KMS-11 (cell line): Measurements from ENCODE around the gene PFKFB4.
"Not testable (repeated sequence)": the region's sequence is repeated elsewhere in the genome, so short reads cannot be mapped to it uniquely, and the experiment has no call there.

Source experiments
- H2AFZ ChIP-seq: fragments of 200-600 bp; sonication (generic); 2 replicates; pipeline ENCODE4 v1.6.1; 2016; ENCODE audit warnings: antibody characterized with exemption, mixed run types, low read depth
- H3K27ac ChIP-seq: fragments of 200-600 bp; sonication (generic); 2 replicates; pipeline ENCODE4 v1.6.1; 2016; ENCODE audit warnings: mild to moderate bottlenecking, mixed run types
- H3K27me3 ChIP-seq: fragments of 200-600 bp; sonication (generic); 2 replicates; pipeline ENCODE4 v1.6.1; 2017; ENCODE audit warnings: mild to moderate bottlenecking, low read depth, mixed run types, moderate library complexity; ENCODE audit not compliant: insufficient read depth
- H3K36me3 ChIP-seq: fragments of 200-600 bp; sonication (generic); 2 replicates; pipeline ENCODE4 v1.6.1; 2017; ENCODE audit warnings: mild to moderate bottlenecking, mixed run types; ENCODE audit not compliant: insufficient read depth
- H3K4me1 ChIP-seq: fragments of 200-600 bp; sonication (generic); 2 replicates; pipeline ENCODE4 v1.6.1; 2016; ENCODE audit warnings: mild to moderate bottlenecking, low read depth, mixed run types; ENCODE audit not compliant: poor library complexity, severe bottlenecking
- H3K4me2 ChIP-seq: fragments of 200-600 bp; sonication (generic); 2 replicates; pipeline ENCODE4 v1.7.0; 2016; ENCODE audit warnings: mild to moderate bottlenecking, mixed run types
- H3K4me3 ChIP-seq: fragments of 200-600 bp; sonication (generic); IDR thresholded peaks from 2 replicates; pipeline ENCODE4 v1.6.1; 2017; ENCODE audit warnings: low read depth, low read length, mixed read lengths; ENCODE audit not compliant: insufficient read depth
- H3K79me2 ChIP-seq: fragments of 200-600 bp; sonication (generic); 2 replicates; pipeline ENCODE4 v1.6.1; 2016; ENCODE audit warnings: low read depth, mixed run types; ENCODE audit not compliant: insufficient read depth
- H3K9ac ChIP-seq: fragments of 200-600 bp; sonication (generic); 2 replicates; pipeline ENCODE4 v1.6.1; 2016; ENCODE audit warnings: mild to moderate bottlenecking, mixed run types
- H4K20me1 ChIP-seq: fragments of 200-600 bp; sonication (generic); 2 replicates; pipeline ENCODE4 v1.6.1; 2016; ENCODE audit warnings: mild to moderate bottlenecking, mixed run types; ENCODE audit not compliant: insufficient read depth
- CTCF ChIP-seq: fragments of 200-600 bp; sonication (generic); conservative IDR thresholded peaks from 2 replicates; pipeline ENCODE4 v1.6.1; 2017; ENCODE audit warnings: low read depth, mild to moderate bottlenecking, antibody characterized with exemption, low read length, moderate library complexity, mixed read lengths

The PFKFB4 gene

GRCh38 chr3:48532271-48532976 is 24.2 kb downstream of the PFKFB4 start:
- no peaks in the 10 kb centered on the region for H3K79me2 ChIP-seq
- H3K9ac ChIP-seq = no peak overlapping the region
- H3K36me3 ChIP-seq = no peaks in the 10 kb centered on the region
- no peak overlapping the region for H3K4me2 ChIP-seq
- H4K20me1 ChIP-seq = no peaks in the 10 kb centered on the region
- no peak overlapping the region for H2AFZ ChIP-seq
- H3K4me3 ChIP-seq = no peak overlapping the region
- no peak for TF ChIP-seq CTCF
- H3K27me3 ChIP-seq = no peaks in the 10 kb centered on the region
- H3K27ac ChIP-seq = no peak overlapping the region
- no peaks in the 10 kb centered on the region for H3K4me1 ChIP-seq

DNA sequence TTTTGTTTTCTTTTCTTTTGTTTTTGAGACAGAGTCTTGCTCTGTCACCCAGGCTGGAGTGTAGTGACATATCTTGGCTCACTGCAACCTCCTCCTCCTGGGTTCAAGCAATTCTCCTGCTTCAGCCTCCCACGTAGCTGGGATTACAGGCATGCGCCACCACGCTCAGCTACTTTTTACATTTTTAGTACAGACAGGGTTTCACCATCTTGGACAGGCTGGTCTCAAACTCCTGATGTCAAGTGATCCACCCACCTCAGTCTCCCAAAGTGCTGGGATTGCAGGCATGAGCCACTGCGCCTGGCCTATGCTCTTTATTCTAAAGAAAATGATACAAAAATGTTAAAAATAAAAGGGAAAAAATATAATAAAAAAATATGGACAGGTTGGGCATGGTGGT is 25.9 kb downstream of the PFKFB4 start:
- H4K20me1 ChIP-seq, H3K27me3 ChIP-seq, H3K4me3 ChIP-seq, H3K4me2 ChIP-seq, H3K27ac ChIP-seq, H3K79me2 ChIP-seq, H3K4me1 ChIP-seq, H3K36me3 ChIP-seq, H2AFZ ChIP-seq, H3K9ac ChIP-seq: not testable (repeated sequence)

- H4K20me1 ChIP-seq = no peaks in the 10 kb centered on the region
- TF ChIP-seq CTCF = no peak
- H3K27ac ChIP-seq = no peak overlapping the region
- no peak overlapping the region for H3K9ac ChIP-seq
- no peaks in the 10 kb centered on the region for H3K4me1 ChIP-seq
- no peak overlapping the region for H3K4me3 ChIP-seq
- H2AFZ ChIP-seq = no peak overlapping the region
- H3K36me3 ChIP-seq = no peaks in the 10 kb centered on the region
- H3K4me2 ChIP-seq = no peak overlapping the region
- H3K27me3 ChIP-seq = no peaks in the 10 kb centered on the region
- no peaks in the 10 kb centered on the region for H3K79me2 ChIP-seq
Measured at GRCh38 chr3:48528754-48529153, 27.8 kb downstream of the PFKFB4 start.

DNA sequence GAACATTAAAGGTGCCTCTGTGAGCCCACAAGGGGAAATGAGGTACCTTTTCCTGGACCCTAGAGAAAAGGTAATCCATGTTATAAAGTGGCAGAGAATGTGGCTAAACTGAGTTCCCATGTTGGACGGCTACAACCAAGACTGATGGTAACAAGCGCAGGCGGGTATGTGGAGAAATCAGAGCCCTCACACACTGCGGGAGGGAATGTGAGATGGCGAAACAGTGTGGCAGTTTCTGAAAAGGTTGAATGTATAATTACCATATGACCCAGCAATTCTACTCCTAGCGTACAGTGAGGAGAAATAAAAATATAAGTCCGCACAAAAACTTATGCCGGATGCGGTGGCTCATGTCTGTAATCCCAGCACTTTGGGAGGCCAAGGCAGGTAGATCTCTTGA is 28.6 kb downstream of the PFKFB4 start:
- no peak for TF ChIP-seq CTCF
- no peak overlapping the region for H3K27ac ChIP-seq
- H3K27me3 ChIP-seq = no peaks in the 10 kb centered on the region
- no peaks in the 10 kb centered on the region for H4K20me1 ChIP-seq
- H3K4me2 ChIP-seq = no peak overlapping the region
- H3K36me3 ChIP-seq = no peaks in the 10 kb centered on the region
- H3K4me3 ChIP-seq = no peak overlapping the region
- no peaks in the 10 kb centered on the region for H3K4me1 ChIP-seq
- H2AFZ ChIP-seq = no peak overlapping the region
- no peaks in the 10 kb centered on the region for H3K79me2 ChIP-seq
- H3K9ac ChIP-seq = no peak overlapping the region

- H3K79me2 ChIP-seq = no peaks in the 10 kb centered on the region
- no peaks in the 10 kb centered on the region for H3K27me3 ChIP-seq
- no peak overlapping the region for H2AFZ ChIP-seq
- no peak overlapping the region for H3K27ac ChIP-seq
- H4K20me1 ChIP-seq = no peaks in the 10 kb centered on the region
- no peak overlapping the region for H3K4me3 ChIP-seq
- no peaks in the 10 kb centered on the region for H3K36me3 ChIP-seq
- H3K4me1 ChIP-seq = no peaks in the 10 kb centered on the region
- H3K4me2 ChIP-seq = no peak overlapping the region
- no peak for TF ChIP-seq CTCF
- no peak overlapping the region for H3K9ac ChIP-seq
Measured at GRCh38 chr3:48524970-48525369, 31.6 kb downstream of the PFKFB4 start.
